ENCODE measurements around the gene MRTFB.
"Not testable (repeated sequence)": the region's sequence is repeated elsewhere in the genome, so short reads cannot be mapped to it uniquely, and the experiment has no call there.

The MRTFB gene

DNA sequence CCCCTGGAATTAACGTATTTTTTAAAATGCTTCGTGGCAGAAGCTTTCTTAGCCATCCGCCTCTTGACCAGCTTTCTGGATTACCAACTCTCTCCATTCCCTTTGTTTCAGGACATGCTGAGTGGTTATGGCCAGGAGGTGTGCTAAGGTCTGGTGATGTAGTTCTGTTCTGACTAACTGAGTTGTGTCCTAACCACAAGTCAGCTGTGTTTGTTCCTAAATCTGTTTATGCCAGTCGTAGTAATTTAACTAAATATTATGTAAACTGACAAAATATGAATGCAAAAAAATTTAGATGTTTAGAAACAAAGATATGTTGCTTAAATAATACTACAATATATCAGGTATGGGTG is 61.6 kb downstream of the MRTFB start:
- DNase-seq (ENCODE audit: low read depth): no peak

DNA sequence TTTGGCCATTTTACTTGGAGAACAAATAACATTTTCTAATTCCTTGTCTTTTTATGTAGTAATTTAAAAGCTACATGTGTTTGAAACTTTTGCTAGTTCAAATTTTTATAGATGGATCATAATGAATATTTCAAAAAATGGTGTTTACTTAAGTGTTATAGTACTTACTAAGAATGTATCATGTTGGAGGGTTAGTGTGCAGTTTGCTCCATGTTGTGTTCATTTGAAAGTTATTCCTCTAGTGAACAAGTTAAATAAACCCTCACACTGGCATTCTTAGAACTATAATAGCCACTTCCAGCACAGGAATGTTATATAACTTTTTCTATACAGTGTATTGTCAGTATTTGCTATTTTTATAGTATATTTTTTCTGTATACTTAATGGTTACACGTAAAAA is 62.8 kb downstream of the MRTFB start:
- no peak for DNase-seq (ENCODE audit: low read depth)

DNA sequence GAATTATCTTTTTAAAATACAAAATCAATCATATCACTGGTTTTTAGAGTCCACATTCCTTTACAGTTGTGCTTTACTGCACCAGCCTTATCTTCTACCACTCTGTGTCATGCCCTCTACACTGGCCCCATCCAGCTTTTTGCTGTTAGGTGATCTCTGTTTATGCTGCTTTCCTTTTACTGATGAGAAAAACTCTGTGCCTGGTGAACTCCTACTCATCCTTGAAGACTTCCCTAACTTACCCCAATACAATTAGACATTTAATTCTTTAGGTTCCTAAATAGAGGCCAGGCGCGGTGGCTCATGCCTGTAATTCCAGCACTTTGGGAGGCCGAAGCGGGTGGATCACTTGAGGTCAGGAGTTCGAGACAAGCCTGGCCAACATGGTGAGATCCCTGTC is 64.6 kb downstream of the MRTFB start:
- DNase-seq (ENCODE audit: low read depth): no peak

DNA sequence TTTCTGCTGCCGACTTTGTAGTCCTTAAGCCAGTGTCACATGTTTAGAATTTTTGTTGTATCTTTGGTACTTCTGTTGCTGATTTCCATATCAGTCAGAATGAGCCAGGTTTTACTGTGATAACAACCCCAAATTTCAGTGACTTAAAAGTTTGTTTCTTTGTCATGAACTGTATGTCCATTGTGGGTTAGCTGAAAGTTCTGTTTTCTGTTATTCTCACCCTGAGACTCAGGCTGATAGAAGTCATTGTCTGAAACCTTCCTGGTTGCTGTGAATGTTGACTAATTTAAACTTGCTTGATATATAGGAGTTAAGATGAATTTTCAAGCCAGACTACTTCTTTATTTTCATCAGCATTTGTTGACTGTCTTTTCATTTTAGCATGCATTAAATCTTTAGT is 68.8 kb downstream of the MRTFB start:
- DNase-seq (ENCODE audit: low read depth): no peak

DNA sequence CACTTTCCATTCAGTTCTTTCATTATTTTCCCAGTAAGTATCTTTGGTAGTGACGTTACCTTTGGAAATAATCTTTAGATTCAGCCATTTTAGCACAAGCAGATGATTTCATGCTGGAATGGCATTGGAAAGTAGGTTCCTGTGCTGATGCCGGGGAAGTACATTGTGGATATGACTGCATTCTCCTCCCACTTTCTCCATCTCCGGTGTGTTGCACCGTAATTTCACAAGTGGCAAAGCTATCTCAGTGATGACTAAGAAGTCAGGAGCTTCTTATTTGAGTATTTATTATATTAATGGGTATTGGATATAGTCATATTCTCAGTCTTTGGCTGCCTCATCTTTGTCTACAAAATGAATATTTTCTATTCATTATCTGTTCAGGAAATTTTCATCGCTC is 69.8 kb downstream of the MRTFB start:
- DNase-seq (ENCODE audit: low read depth): no peak

DNA sequence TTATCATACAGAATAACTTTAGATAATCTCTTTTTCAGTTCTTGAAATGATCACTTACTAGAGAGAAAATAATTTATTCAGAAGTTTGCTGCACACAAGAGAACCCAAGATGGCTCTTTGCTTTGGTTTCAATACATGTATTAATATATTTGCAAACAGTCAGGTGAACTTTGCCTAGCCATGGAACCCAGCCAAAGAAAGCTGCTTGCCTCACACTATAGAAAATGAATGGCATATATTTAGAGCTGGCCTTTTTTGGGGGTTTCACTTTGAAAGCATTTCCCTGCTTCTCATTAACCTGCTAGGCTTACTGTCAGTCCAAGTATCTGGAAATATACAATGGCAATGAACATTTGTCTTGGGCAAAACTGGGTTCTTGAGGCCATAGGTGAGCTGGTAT is 75.3 kb downstream of the MRTFB start:
- no peak for DNase-seq (ENCODE audit: low read depth)

DNA sequence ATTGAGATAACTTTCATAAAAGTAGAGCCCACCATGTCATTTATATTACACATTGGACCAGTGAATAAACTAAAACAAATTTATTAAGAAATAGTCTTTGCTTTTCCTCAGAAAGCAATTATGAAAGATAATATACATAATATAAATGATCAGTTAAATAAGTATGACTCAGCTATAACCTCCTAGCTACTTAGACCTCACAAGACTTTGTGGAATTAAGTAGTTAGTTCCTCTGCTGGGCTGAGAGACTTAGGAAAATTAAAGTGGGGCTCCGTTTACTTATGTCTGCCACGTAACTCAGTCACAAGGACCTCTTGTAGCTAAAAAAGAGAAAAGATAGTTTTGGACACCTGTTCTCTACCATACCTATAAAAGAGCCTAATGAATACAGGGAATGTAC is 76.9 kb downstream of the MRTFB start:
- DNase-seq (ENCODE audit: low read depth): no peak

DNA sequence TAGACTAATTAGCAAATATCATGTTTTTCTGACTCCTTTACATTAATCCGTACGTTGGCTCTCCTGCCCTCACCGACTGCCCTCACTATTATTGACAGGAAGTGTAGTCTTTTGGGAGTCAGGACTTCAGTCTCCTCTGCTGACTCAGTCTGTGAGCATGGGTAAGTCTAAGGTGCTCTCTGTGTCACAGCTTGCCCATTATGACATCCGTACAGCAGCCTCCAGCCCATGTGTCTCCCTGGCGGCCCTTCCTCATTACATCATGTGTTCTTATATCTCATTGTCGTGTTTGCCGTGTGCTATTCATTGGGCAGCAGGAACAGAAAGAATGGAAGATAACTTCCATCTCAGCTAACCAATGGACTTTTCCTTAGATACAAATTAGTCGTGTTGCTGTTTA is 77.5 kb downstream of the MRTFB start:
- no peak for DNase-seq (ENCODE audit: low read depth)

DNA sequence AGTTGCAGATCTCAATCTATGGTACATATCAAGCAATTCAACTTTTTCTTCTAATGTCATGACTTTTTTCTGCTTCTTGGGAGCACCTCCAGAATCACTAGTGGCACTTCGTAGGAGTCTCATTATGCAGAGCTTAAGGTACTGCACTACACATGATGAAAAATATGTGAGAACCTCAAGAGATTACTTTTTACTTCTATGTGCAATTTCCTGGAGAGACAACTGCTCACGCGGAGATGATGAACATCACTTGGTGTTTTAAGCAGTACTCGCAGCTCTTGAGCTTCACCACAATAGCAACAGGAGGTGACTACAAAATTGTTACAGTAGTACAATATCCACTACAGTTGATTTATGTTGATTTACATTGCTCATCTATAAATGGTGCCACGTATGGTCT is 79.7 kb downstream of the MRTFB start:
- no peak for DNase-seq (ENCODE audit: low read depth)

DNA sequence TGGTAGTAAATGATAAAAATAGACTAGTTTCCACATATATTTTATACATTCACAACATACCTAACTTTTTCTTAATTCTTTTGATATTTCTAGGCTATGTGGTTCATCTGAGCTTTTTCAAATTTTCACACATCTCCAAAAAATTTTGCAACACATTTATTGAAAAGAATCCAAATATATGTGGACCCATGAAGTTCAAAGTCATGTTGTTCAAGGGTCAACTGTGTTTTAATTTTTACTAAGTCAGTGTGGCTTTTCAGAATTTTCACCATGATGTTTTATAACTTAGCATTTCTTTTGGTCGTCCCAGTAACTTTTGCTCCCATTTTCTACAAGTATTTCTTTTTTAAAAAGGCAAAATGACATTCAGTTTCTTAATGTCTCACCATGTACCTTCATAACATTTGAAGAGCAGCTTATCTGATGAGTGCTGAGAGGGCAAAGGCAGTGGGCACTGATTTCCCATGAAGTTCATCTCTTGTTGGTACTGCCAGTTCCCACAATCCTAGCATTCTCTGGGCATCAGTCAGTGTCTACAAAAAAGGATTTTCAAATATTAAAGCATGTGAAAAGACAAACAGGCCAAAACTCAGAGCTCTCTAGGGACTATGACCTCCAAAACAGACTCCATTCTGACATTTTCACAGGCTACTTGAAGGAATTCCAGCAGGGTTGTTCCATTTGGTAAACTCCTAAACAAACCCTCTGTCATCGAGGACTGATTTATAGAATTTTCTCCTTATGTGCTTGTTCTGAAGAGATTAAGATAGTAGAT is 80.3 kb downstream of the MRTFB start:
- no peak for DNase-seq (ENCODE audit: low read depth)

DNA sequence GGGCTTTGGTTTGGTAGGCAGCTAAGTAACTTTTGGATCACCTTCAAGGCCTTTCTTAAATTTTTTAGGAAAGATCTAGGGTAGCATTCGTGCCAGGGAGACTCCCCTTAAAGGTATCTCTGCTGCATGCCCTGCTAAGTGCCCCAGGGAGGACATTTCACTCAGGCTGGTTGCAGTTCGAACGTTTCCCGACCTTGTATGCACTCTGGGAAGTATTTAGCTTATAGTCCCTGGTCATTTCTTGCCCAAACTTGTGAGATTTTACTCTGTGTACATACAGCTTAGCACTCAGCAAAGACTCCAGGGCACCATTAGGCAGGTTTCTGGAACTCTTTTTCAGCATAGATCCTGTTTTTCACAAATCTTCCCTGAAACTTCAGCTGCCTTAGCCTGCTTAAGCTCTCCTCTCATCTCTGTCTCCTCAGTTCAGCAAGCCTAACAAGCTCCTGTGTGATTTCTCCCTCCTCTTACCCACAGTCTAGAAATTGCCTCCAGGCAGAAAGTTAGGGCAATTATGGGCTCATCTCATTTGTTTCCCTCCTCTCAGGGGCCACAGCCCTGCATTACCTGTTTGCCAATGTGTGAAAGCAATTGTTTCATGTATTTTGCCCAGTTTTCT is 84.6 kb downstream of the MRTFB start:
- DNase-seq (ENCODE audit: low read depth): no peak

DNA sequence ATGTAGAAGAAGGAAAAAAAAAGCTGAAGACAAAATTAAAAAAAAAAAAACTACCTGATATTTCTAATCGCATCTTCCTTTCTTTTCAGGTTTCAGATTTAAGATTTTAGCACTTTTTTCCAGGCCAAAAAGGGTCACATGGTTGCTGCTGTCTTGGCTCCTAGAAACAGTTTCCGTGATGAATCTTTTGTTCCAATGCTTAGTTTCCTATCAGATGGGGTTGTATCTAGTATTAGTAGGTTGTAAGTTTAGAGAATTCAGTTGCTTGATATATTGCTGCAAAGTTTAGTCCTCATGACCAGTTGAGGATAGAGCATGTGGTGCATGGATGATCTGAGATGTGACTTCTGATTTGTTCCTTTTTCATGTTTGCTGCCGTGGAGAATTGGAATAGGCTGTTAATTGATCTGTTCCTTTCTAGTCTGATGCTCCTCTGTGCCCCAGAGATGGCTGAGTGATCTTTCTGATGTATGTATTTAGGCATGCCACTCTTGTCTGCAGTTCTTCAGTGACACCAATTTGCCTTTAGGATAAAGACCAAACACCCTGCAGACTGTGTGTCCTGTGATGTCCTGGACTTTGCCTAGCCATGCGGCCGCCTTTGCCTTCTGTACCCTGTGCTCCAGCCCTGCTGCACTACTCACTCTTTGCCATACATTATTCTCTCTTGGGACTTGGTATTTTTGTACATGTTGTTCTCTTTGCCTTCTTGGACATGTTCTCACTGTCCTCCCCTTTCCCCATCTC is 94.0 kb downstream of the MRTFB start:
- DNase-seq (ENCODE audit: low read depth): no peak

DNA sequence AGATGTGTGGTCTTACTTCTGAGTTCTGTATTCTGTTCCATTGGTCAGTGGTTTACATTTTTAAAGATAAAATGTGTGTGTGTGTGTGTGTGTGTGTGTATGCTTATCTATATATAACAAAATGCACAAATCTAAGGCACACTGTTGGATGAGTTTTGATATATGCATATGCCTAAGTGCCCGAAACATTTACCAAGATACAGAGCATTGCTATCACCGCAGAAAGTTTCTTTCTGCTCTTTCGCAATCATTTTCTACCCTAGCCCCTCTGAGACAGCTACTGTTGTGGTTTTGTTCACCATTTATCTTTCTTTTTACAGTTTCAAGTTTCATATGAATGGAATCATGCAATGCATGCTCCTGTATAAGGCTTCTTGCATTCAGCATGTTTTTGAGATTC is 97.0 kb downstream of the MRTFB start:
- no peak for DNase-seq (ENCODE audit: low read depth)

DNA sequence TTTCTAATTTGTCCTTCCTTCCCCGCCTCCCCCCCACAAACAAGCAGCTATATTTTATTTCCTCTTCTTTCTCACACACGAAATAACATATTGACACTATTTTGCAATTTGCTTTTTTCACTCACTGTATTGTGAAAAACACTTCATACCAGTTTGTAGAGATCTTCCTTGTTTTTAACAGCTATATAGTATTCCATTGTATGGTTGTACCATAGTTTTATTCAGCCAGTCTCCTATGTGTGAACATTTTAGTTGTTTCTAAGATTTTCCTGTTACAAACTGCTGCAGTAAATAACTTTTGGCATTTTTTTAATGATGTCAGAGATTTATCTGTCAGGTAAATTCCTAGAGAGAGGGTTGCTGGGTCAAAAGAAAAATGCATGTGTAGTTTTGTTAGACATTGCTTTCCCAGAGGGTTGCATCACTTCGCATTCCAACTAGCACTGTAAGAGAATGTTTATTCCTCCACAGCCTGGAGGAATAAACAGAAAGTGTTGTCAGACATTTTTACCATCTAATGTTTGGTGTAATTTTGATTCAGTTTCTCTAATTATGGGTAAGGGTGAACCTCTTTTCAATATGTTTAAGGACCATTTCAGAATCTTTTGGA is 101.2 kb downstream of the MRTFB start:
- no peak for DNase-seq (ENCODE audit: low read depth)

DNA sequence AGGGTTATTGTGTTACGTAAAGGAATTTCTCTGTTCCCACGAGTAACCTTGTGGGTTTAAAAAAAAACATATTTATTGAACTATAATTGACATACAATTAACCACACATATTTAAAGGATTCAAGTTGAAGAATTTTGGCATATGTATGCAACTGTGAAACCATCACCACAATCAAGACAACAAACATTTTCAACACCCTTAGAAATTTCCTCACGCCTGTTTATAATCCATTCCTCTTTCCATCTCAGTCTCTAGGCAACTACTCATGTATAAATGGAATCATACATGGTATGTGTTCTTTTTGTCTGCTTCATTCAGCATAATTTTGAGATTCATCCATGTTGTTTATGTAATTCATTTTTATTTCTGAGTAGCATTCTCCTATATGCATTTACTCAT is 104.0 kb downstream of the MRTFB start:
- no peak for DNase-seq (ENCODE audit: low read depth)

DNA sequence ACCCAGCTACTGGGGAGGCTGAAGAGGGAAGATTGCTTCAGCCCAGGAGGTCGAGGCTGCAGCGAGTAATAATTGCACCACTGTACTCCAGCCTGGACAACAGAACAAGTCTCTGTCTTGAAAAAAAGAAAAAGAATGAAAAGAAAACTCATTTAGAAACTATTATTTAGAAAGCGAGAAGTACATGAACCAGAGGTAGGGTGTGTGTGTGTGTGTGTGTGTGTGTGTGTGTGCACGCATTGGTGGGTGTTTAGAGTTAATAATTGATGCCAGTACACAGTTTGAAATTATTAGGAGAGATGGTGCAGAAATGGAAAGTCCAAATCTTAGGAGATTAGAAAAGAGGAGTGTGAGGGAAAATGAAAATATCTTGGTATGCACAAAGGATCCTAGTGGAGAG is 106.6 kb downstream of the MRTFB start:
- no peak for DNase-seq (ENCODE audit: low read depth)

DNA sequence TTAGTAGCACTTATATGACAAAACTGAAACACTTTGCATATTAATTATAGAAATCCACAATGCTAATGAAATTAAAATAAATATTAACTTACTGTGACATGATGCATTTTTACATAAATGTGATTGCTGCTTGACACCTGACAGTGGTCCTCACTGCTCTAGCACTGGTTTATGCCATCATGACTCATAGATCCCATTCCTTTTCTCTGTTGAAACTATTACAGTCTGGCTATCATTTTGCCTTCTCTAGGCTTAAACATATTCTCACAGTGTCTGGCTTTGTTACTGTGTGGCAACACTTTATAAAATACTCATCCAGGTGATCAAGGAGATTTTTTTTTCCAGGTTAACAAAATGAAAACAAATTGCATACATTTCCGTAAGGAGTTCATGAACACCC is 108.0 kb downstream of the MRTFB start:
- no peak for DNase-seq (ENCODE audit: low read depth)

DNA sequence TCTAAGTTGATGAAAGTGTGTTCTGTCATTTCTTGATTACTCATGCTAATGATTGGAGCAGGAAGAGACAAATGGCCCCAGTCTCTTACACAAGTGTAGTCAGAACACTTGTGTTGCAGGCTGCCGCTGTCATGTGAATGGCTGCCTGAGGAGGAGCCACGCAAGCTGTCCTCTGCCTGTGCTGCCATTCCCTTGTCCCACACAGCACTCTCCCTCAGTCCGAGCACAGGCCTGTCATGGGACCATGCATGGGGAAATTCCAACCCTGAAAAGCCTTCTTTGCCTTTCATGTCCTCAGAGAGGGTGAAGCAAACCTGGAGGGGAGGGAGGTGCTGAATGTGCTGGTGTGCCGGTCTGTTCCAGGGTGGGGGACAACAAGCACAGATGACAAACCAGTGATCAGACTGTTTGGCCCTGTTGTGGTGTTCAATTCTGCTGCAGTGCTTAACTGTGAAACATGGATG is 109.4 kb downstream of the MRTFB start:
- no peak for DNase-seq (ENCODE audit: low read depth)

DNA sequence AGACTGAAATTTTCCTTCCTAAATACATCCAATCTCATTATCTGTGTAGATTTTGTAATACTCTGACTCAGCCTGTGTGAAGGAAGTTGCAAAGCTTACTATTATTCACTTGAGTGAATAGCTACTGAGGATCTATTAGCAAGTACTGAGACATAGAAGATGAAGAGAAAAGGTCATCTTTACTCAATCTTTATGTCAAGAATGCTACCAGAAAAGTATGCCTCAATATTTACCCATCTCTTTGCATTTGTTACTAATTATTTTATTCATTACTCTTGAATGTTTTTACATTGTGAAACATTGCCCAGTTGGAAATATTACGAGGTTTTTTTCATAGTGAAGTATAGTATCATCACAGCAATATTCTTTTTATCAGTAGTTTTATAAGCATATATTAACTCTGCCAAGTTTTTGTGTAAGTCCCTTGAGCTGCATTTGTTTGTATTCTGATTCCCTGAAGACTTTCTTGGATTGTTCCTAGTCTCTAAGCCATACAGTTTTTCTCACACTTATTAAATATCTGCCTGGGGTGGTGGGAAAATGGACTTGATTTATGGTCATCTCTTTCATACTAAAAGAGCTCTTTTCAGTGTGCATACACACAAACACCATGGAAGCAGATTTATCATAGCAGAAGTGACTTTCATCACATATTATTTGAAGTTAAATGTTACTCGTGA is 110.4 kb downstream of the MRTFB start:
- DNase-seq (ENCODE audit: low read depth): no peak

DNA sequence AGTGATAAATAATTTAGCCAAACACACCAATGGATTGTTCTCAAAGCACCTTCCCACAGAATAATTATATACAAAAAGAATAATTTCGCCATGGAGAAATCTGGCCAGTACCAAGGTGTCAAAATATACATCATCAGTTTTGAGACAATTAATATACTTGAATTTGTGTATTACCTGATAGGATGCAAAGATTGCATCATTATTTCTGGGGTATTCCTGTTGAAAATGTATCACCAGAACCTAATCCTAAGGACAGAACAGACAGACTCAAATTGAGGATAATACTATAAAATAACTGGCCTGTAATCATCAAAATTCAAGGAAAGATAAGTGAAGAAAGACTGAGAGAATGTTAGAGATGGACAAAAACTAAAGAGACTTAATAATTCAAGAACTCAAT is 111.9 kb downstream of the MRTFB start:
- no peak for DNase-seq (ENCODE audit: low read depth)

DNA sequence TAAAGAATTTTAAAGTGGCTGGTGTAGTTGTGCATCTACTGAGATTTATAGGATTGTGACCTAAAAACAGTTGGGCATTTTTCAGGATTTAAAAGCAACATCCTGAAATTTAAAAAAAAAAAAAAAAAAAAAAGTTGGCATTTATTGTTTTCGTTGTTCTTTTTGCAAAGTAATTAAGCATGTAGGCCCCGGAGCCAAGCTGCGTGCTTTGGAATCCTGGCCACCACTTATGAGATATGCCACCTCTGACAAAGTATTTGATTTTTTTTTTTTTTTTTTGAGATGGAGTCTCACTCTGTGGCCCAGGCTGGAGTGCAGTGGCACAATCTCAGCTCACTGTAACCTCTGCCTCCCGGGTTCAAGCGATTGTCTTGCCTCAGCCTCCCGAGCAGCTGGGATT is 112.8 kb downstream of the MRTFB start:
- not testable (repeated sequence) for DNase-seq (ENCODE audit: low read depth)
